Tibial nerve (tissue), 4 donors: ENCODE results near the gene JAGN1. TPM values are rescaled to one million over a fixed set of nuclear protein-coding genes. Genes with fewer than 3 reads are reported as not detected.

Experiments used
- DNase-seq, 2 donors: peaks; one replicate each; pipeline ENCODE4 v3.0.0-alpha.2; 2019; ENCODE audit warnings: low spot score in 2 of 2
- H3K27ac ChIP-seq, 4 donors: fragments of 200-600 bp; sonication (generic) in 3 of 4; one replicate each; pipeline ENCODE4 v1.5.1; 2017 to 2019; ENCODE audit warnings: mild to moderate bottlenecking in 1 of 4
- H3K27me3 ChIP-seq, 2 donors: fragments of 200-600 bp; sonication (generic) in 1 of 2; one replicate each; pipeline versions ENCODE4 v1.5.1 to v1.6.0; 2017 to 2019
- H3K36me3 ChIP-seq, 3 donors: fragments of 200-600 bp; sonication (generic); one replicate each; pipeline ENCODE4 v1.5.1; 2018 to 2019
- H3K4me1 ChIP-seq, 4 donors: fragments of 200-600 bp; sonication (generic) in 3 of 4; one replicate each; pipeline ENCODE4 v1.5.1; 2017 to 2019
- H3K4me3 ChIP-seq, 4 donors: fragments of 200-600 bp; sonication (generic) in 3 of 4; one replicate each; pipeline ENCODE4 v1.5.1; 2017 to 2019; ENCODE audit warnings: mild to moderate bottlenecking in 1 of 4, moderate library complexity in 1 of 4
- H3K9me3 ChIP-seq, 4 donors: fragments of 200-600 bp; sonication (generic) in 3 of 4; one replicate each; pipeline ENCODE4 v1.5.1; 2017 to 2019
- EP300 ChIP-seq, 2 donors: sonication (generic); formaldehyde crosslinking; IDR thresholded peaks; one replicate each; pipeline ENCODE4 v1.6.1; 2017; ENCODE audit warnings: antibody characterized with exemption in 2 of 2, mild to moderate bottlenecking in 1 of 2
- POLR2A ChIP-seq, 2 donors: fragments of 450-650 bp; IDR thresholded peaks; one replicate each; pipeline ENCODE4 v1.6.1; 2017; ENCODE audit warnings: antibody characterized with exemption in 2 of 2, mild to moderate bottlenecking in 2 of 2, moderate library complexity in 2 of 2
- WGBS, 2 donors: methylation state at CpG; one replicate each; pipeline ENCODE4 v1.1.5; 2018; 5-methylcytosine and 5-hydroxymethylcytosine counted together
- total RNA-seq, 4 donors: library from RNA; depleted of rRNA; stranded (reverse); fragments of >200 nt; gene quantifications; one replicate each; pipeline ENCODE4 v1.1.0, GENCODE V29; 2016
- TF ChIP-seq, protein P1 (sequence below), 5 experiments: fragments of 200-600 bp in 3 of 5; fragments of 450-650 bp in 2 of 5; sonication (generic) in 3 of 5; IDR thresholded peaks; one replicate each; pipeline ENCODE4 v1.5.1; 2016 to 2019; ENCODE audit warnings: antibody characterized with exemption in 5 of 5, mild to moderate bottlenecking in 3 of 5, moderate library complexity in 2 of 5

Gene JAGN1
- total RNA-seq, 4 donors from 2014 or later = 21.6 to 46.7 (median 34.7) TPM

DNA sequence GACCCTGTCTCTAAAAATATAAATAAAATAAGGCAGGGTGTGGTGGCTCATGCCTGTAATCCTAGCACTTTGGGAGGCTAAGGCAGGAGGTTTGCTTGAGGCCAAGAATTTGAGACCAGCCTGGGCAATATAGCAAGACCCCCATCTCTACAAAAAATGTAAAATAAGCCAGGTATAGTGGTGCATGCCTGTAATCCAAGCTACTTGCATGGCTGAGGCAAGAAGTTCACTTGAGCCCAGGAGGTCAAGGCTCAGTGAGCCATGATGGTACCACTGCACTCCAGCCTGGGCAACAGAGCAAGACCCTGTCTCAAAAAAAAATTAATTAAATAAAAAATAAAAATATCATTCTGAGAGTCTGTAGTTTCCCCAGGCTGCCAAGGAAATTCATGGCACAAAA is 4.1 kb upstream of the JAGN1 start:
- Histone ChIP-seq H3K9me3 (no peaks in the 10 kb centered on the region), H3K36me3 (no peaks in the 10 kb centered on the region), H3K4me1 (peaks cover 0 to 9% (median 3%) of the 10 kb centered on the region in 4 donors), H3K27me3 (no peaks in the 10 kb centered on the region), H3K4me3 (no peak overlapping the region), H3K27ac (no peak overlapping the region)
- TF ChIP-seq EP300 (IDR thresholded peaks at IDR 0.05) = no peak
- no peak for TF ChIP-seq POLR2A (IDR thresholded peaks at IDR 0.05)
- TF ChIP-seq, protein P1, sequence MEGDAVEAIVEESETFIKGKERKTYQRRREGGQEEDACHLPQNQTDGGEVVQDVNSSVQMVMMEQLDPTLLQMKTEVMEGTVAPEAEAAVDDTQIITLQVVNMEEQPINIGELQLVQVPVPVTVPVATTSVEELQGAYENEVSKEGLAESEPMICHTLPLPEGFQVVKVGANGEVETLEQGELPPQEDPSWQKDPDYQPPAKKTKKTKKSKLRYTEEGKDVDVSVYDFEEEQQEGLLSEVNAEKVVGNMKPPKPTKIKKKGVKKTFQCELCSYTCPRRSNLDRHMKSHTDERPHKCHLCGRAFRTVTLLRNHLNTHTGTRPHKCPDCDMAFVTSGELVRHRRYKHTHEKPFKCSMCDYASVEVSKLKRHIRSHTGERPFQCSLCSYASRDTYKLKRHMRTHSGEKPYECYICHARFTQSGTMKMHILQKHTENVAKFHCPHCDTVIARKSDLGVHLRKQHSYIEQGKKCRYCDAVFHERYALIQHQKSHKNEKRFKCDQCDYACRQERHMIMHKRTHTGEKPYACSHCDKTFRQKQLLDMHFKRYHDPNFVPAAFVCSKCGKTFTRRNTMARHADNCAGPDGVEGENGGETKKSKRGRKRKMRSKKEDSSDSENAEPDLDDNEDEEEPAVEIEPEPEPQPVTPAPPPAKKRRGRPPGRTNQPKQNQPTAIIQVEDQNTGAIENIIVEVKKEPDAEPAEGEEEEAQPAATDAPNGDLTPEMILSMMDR (IDR thresholded peaks at IDR 0.05) = no peak
- DNase-seq = no peak

DNA sequence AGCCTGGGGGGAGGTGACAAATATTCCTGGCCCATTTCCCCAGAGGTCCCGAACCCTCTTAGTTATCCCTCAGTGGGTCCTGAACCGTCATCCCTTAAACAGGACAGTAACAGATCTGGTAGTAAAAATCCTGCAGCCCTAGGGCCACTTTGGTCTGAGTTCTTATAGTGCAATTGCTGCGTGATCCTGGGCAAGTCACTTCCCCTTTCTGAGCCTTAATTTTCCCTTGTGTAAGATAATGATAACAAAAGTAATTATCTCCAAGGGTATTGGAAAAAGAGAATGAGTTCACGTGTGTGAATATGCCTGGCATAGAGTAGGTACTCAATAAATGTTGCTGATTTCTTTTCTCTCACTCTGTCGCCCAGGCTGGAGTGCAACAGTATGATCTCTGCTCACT is 2.9 kb upstream of the JAGN1 start:
- H3K36me3 ChIP-seq = no peaks in the 10 kb centered on the region
- DNase-seq = no peak
- no peak overlapping the region for H3K27ac ChIP-seq
- no peaks in the 10 kb centered on the region for H3K9me3 ChIP-seq
- TF ChIP-seq POLR2A (IDR thresholded peaks at IDR 0.05) = no peak
- no peak for TF ChIP-seq EP300 (IDR thresholded peaks at IDR 0.05)
- TF ChIP-seq, protein P1 (IDR thresholded peaks at IDR 0.05) = no peak
- peaks cover 0 to 21% (median 10%) of the 10 kb centered on the region in 4 donors for H3K4me1 ChIP-seq
- WGBS, 2 donors = 79% methylated on average over 5 of the region's 5 CpGs
- no peaks in the 10 kb centered on the region for H3K27me3 ChIP-seq
- no peak overlapping the region for H3K4me3 ChIP-seq

DNA sequence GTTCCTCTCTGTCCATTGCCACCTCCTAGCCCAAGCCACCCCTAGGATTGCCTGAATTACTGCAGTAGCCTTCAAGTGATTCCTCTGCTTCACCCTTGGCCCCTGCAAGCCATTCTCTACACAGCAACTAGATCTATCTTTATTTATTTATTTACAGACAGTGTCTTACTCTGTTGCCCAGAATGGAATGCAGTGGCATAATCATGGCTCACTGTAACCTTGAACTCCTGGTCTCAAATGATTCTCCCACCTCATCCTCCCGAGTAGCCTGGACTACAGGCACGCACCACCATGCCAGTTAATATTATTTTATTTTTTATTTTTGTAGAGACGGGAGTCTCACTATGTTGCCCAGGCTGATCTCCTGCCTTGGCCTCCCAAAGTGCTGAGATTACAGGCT is 1.9 kb upstream of the JAGN1 start:
- Histone ChIP-seq H3K9me3 (no peaks in the 10 kb centered on the region), H3K27ac (no peak overlapping the region), H3K4me3 (no peak overlapping the region), H3K27me3 (no peaks in the 10 kb centered on the region), H3K4me1 (peaks cover 0 to 30% (median 11%) of the 10 kb centered on the region in 4 donors), H3K36me3 (peaks cover 0 to 10% (median 0%) of the 10 kb centered on the region in 3 donors)
- 81 to 84% methylated on average over 3 of the region's 3 CpGs for WGBS, 2 donors
- DNase-seq = no peak
- no peak for TF ChIP-seq POLR2A (IDR thresholded peaks at IDR 0.05)
- TF ChIP-seq EP300 (IDR thresholded peaks at IDR 0.05) = no peak
- TF ChIP-seq, protein P1 (IDR thresholded peaks at IDR 0.05) = no peak

DNA sequence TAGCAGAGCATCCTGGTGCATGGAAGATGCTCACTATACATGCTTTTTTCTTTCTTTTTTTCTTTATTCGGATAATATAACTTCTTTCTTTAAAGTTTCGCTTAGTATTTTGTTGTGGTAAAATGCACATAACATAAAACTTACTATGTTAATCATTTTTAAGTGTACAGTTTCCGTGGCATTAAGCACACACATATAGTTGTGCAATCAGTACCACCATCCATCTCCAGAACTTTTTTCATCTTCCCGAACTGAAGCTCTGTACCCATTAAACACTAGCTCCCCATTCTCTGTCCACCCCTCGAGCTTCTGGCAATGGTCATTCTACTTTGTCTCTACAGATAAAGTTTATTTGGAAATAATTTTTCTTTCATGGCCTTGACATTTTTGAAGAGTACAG is 1.0 kb upstream of the JAGN1 start:
- TF ChIP-seq POLR2A (IDR thresholded peaks at IDR 0.05) (no peak), EP300 (IDR thresholded peaks at IDR 0.05) (no peak)
- TF ChIP-seq, protein P1 (IDR thresholded peaks at IDR 0.05) = no peak
- no peaks in the 10 kb centered on the region for H3K9me3 ChIP-seq
- WGBS, 2 donors = 73 to 78% methylated on average over 5 of the region's 5 CpGs
- H3K27ac ChIP-seq = peak overlapping the region in 1 of 4 donors; percentile 95
- no peak for DNase-seq
- H3K4me3 ChIP-seq = no peak overlapping the region
- no peaks in the 10 kb centered on the region for H3K27me3 ChIP-seq
- H3K4me1 ChIP-seq = peaks cover 0 to 37% (median 13%) of the 10 kb centered on the region in 4 donors
- H3K36me3 ChIP-seq = peaks cover 0 to 18% (median 0%) of the 10 kb centered on the region in 3 donors

DNA sequence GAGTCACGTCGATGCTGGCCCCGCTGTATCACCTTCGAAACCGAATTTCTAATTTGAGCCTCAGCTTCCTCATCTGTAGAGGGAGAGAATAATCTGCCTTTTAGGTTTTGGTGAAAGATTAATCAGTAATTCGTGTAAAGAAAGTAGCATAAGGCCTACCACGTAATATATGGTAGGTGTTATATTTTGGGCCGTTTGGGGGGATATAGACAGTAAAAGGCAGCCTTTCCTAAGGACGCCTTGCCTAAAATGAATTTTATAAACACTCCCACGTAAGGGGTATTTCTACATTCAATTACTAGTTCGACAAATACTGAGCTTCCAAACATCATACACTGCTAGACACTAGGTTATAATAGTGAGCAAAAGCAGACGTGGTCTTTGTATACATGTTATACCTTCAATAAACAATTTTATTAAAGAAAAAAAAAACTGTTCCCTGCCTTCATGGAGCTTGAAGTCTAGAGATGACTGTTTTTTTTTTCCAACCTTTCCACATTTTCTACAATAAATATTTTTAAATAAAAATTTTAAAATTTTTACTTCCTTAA is 737 bp downstream of the JAGN1 start:
- H3K4me3 ChIP-seq = peak overlapping the region; percentile 84 to 95 (median 88)
- H3K27me3 ChIP-seq = no peaks in the 10 kb centered on the region
- peak overlapping the region; percentile 80 to 98 (median 96) for H3K27ac ChIP-seq
- TF ChIP-seq EP300 (IDR thresholded peaks at IDR 0.05) (no peak), POLR2A (IDR thresholded peaks at IDR 0.05) (no peak)
- TF ChIP-seq, protein P1 (IDR thresholded peaks at IDR 0.05) = no peak
- peaks cover 0 to 26% (median 0%) of the 10 kb centered on the region in 3 donors for H3K36me3 ChIP-seq
- 13 to 14% methylated on average over 12 of the region's 12 CpGs for WGBS, 2 donors
- H3K4me1 ChIP-seq = peaks cover 0 to 37% (median 13%) of the 10 kb centered on the region in 4 donors
- DNase-seq = no peak
- H3K9me3 ChIP-seq = no peaks in the 10 kb centered on the region
